ENCODE measurements around the gene TMIGD2.
"Not testable (repeated sequence)": the region's sequence is repeated elsewhere in the genome, so short reads cannot be mapped to it uniquely, and the experiment has no call there.

TMIGD2 gene

GRCh38 chr19:4277191-4277696 is 24.9 kb downstream of the TMIGD2 start:
- no peak for ATAC-seq (ENCODE audit: low read depth)
- Mint-ChIP-seq H3K9me3 (no peaks in the 10 kb centered on the region), H3K4me3 (no peak overlapping the region), H3K27me3 (peaks cover 10% of the 10 kb centered on the region), H3K27ac (no peak overlapping the region), H3K36me3 (peaks cover 2% of the 10 kb centered on the region), H3K4me1 (peaks cover 3% of the 10 kb centered on the region)
- no peak for DNase-seq (ENCODE audit: low spot score in 2 of 2)

GRCh38 chr19:4274321-4274686 is 27.9 kb downstream of the TMIGD2 start:
- not testable (repeated sequence) for H3K4me3 Mint-ChIP-seq; H3K4me1 Mint-ChIP-seq; ATAC-seq (ENCODE audit: low read depth); DNase-seq (ENCODE audit: low spot score in 2 of 2); H3K27ac Mint-ChIP-seq; H3K36me3 Mint-ChIP-seq; H3K9me3 Mint-ChIP-seq; H3K27me3 Mint-ChIP-seq

- H3K9me3 Mint-ChIP-seq: no peaks in the 10 kb centered on the region
- H3K27ac Mint-ChIP-seq: no peak overlapping the region
- H3K4me3 Mint-ChIP-seq: no peak overlapping the region
- ATAC-seq (ENCODE audit: low read depth): no peak
- H3K36me3 Mint-ChIP-seq: peaks cover 6% of the 10 kb centered on the region
- no peaks in the 10 kb centered on the region for H3K4me1 Mint-ChIP-seq
- no peak for DNase-seq (ENCODE audit: low spot score in 2 of 2)
- H3K27me3 Mint-ChIP-seq: no peaks in the 10 kb centered on the region
Observed at GRCh38 chr19:4272894-4273293, 29.3 kb downstream of the TMIGD2 start.

GRCh38 chr19:4268816-4269430 is 33.3 kb downstream of the TMIGD2 start:
- no peaks in the 10 kb centered on the region for H3K9me3 Mint-ChIP-seq
- DNase-seq (ENCODE audit: low spot score in 2 of 2) (no peak), ATAC-seq (ENCODE audit: low read depth) (no peak)
- H3K27ac Mint-ChIP-seq: no peak overlapping the region
- H3K36me3 Mint-ChIP-seq: peaks cover 25% of the 10 kb centered on the region
- no peaks in the 10 kb centered on the region for H3K27me3 Mint-ChIP-seq
- H3K4me1 Mint-ChIP-seq: peaks cover 10% of the 10 kb centered on the region
- no peak overlapping the region for H3K4me3 Mint-ChIP-seq

- DNase-seq (ENCODE audit: low spot score in 2 of 2) (no peak), ATAC-seq (ENCODE audit: low read depth) (no peak)
- no peaks in the 10 kb centered on the region for H3K9me3 Mint-ChIP-seq
- H3K27ac Mint-ChIP-seq: no peak overlapping the region
- peaks cover 28% of the 10 kb centered on the region for H3K36me3 Mint-ChIP-seq
- H3K27me3 Mint-ChIP-seq: no peaks in the 10 kb centered on the region
- H3K4me3 Mint-ChIP-seq: no peak overlapping the region
- peaks cover 10% of the 10 kb centered on the region for H3K4me1 Mint-ChIP-seq
Observed at GRCh38 chr19:4267901-4268815, 34.0 kb downstream of the TMIGD2 start.

GRCh38 chr19:4267101-4267900 is 34.9 kb downstream of the TMIGD2 start:
- Mint-ChIP-seq H3K27ac (peak overlapping the region; percentile 74), H3K9me3 (no peaks in the 10 kb centered on the region), H3K4me3 (no peak overlapping the region), H3K36me3 (peaks cover 27% of the 10 kb centered on the region), H3K4me1 (peaks cover 10% of the 10 kb centered on the region), H3K27me3 (no peaks in the 10 kb centered on the region)
- ATAC-seq (ENCODE audit: low read depth) (peak; percentile 59), DNase-seq (ENCODE audit: low spot score in 2 of 2) (peak; percentile 41 to 64)

GRCh38 chr19:4266253-4267000 is 35.8 kb downstream of the TMIGD2 start:
- H3K9me3 Mint-ChIP-seq: no peaks in the 10 kb centered on the region
- no peaks in the 10 kb centered on the region for H3K27me3 Mint-ChIP-seq
- H3K27ac Mint-ChIP-seq: no peak overlapping the region
- peaks cover 10% of the 10 kb centered on the region for H3K4me1 Mint-ChIP-seq
- H3K36me3 Mint-ChIP-seq: peaks cover 29% of the 10 kb centered on the region
- H3K4me3 Mint-ChIP-seq: no peak overlapping the region
- ATAC-seq (ENCODE audit: low read depth) (peak; percentile 61), DNase-seq (ENCODE audit: low spot score in 2 of 2) (no peak)

- H3K36me3 Mint-ChIP-seq: peaks cover 32% of the 10 kb centered on the region
- no peaks in the 10 kb centered on the region for H3K9me3 Mint-ChIP-seq
- DNase-seq (ENCODE audit: low spot score in 2 of 2) (no peak), ATAC-seq (ENCODE audit: low read depth) (no peak)
- no peak overlapping the region for H3K4me3 Mint-ChIP-seq
- no peak overlapping the region for H3K27ac Mint-ChIP-seq
- no peaks in the 10 kb centered on the region for H3K27me3 Mint-ChIP-seq
- H3K4me1 Mint-ChIP-seq: peaks cover 12% of the 10 kb centered on the region
Observed at GRCh38 chr19:4264812-4265211, 37.4 kb downstream of the TMIGD2 start.

GRCh38 chr19:4260613-4261191 is 41.5 kb downstream of the TMIGD2 start:
- no peaks in the 10 kb centered on the region for H3K9me3 Mint-ChIP-seq
- ATAC-seq (ENCODE audit: low read depth) (peak; percentile 66), DNase-seq (ENCODE audit: low spot score in 2 of 2) (no peak)
- H3K27me3 Mint-ChIP-seq: no peaks in the 10 kb centered on the region
- peaks cover 2% of the 10 kb centered on the region for H3K4me1 Mint-ChIP-seq
- peak overlapping the region; percentile 3 for H3K27ac Mint-ChIP-seq
- H3K36me3 Mint-ChIP-seq: peaks cover 32% of the 10 kb centered on the region
- no peak overlapping the region for H3K4me3 Mint-ChIP-seq

- no peaks in the 10 kb centered on the region for H3K9me3 Mint-ChIP-seq
- H3K4me1 Mint-ChIP-seq: peaks cover 5% of the 10 kb centered on the region
- H3K27me3 Mint-ChIP-seq: no peaks in the 10 kb centered on the region
- H3K36me3 Mint-ChIP-seq: peaks cover 36% of the 10 kb centered on the region
- ATAC-seq (ENCODE audit: low read depth): no peak
- H3K4me3 Mint-ChIP-seq: no peak overlapping the region
- no peak overlapping the region for H3K27ac Mint-ChIP-seq
- DNase-seq (ENCODE audit: low spot score in 2 of 2): no peak
Observed at GRCh38 chr19:4258181-4258580, 44.0 kb downstream of the TMIGD2 start.

GRCh38 chr19:4257025-4257424 is 45.2 kb downstream of the TMIGD2 start:
- no peak overlapping the region for H3K27ac Mint-ChIP-seq
- DNase-seq (ENCODE audit: low spot score in 2 of 2) (no peak), ATAC-seq (ENCODE audit: low read depth) (no peak)
- peaks cover 34% of the 10 kb centered on the region for H3K36me3 Mint-ChIP-seq
- H3K4me3 Mint-ChIP-seq: no peak overlapping the region
- H3K27me3 Mint-ChIP-seq: no peaks in the 10 kb centered on the region
- H3K9me3 Mint-ChIP-seq: no peaks in the 10 kb centered on the region
- H3K4me1 Mint-ChIP-seq: peaks cover 5% of the 10 kb centered on the region

GRCh38 chr19:4256563-4256962 is 45.6 kb downstream of the TMIGD2 start:
- ATAC-seq (ENCODE audit: low read depth): no peak

More at GRCh38 chr19:4256563-4256962, 45.6 kb downstream of the TMIGD2 start:
- Mint-ChIP-seq H3K4me1 (peaks cover 5% of the 10 kb centered on the region), H3K27ac (no peak overlapping the region), H3K36me3 (peaks cover 32% of the 10 kb centered on the region), H3K9me3 (no peaks in the 10 kb centered on the region), H3K4me3 (no peak overlapping the region), H3K27me3 (no peaks in the 10 kb centered on the region)
- no peak for DNase-seq (ENCODE audit: low spot score in 2 of 2)
